ENCODE data around the gene TBX6. TPM values are rescaled to one million over a fixed set of nuclear protein-coding genes. Genes with fewer than 3 reads are reported as not detected.

TBX6 gene
- total and polyA plus RNA-seq, 10 of the 15 experiments (the other 5 are each of a cell fraction or from before 2014, with no cell fraction given) = 0.08 to 0.90 (median 0.31) TPM; not detected in 2

DNA sequence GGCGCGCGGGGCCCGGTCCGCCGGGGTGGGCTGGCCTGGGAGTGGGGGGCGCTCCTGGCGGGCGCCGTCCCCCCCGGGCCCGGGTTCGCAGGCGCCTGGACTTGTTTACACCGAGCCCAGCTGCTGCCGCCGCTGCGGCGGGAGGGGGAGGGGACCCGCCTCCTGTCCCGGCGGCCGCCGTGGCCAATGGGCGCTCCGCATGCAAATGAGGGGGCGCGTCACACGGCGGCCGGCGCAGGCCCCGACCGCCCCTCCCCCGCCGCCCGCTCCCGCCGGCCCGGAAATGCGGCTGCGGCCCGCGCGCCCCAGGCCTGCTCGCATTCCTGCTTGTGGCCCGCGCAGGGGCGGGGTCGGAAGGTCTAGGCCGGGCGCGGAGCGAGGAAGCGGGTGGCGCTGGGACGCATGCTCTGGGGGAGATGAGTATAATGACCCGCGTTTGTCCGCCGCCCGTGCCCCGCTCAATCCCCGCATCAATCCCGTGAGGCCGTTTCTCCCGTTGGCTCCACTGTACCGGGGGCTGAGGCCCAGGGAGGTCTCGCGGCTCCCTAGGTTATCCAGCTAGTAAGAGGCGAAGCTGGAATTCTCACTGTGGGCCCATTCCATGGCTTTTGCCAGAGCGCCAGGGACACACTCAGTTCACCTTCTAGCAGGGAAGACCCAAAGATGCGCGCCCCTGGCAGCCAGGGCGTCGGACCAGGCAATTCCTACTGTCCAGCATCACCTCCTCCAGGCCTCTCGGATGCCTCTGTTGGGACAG lies 4.6 kb upstream of the TBX6 start, which contains the start of gene YPEL3:
Gene YPEL3, minus strand, starts transcription at position 109 of the 757 bp plus-strand sequence. CDS start 731 bp downstream, outside the sequence.
- H3K36me3 ChIP-seq (ENCODE audit: control insufficient read depth in 2 of 2, insufficient read depth in 2 of 2, low read length in 1 of 2) = no peaks in the 10 kb centered on the region; a peak in 1 of 4 replicates
- intact Hi-C loops (cut with micrococcal nuclease; ENCODE audit: unreplicated experiment) (loop anchor here (10.0 kb wide), 1 partner anchor 259 kb away; the partner anchor contains the start of gene CD2BP2), in situ Hi-C loops (cut with MboI) (loop anchor here (25.0 kb wide), 1 partner anchor 1791 kb away; no protein-coding TSS in a partner anchor)
- peak within 1 kb of the TSS; percentile 76 for H2AFZ ChIP-seq (ENCODE audit: control insufficient read depth, low read depth, low read length)
- H3K4me1 ChIP-seq (ENCODE audit: control insufficient read depth, insufficient read depth, low read length) = peaks cover 26% of the 10 kb centered on the region
- POLR2A ChIA-PET = interaction anchor here (1.0 to 5.3 kb wide), 3 partner anchors 20 to 88 kb away, joined by 4 to 59 read pairs (median 5); partner anchors contain the start of genes ALDOA and CORO1A
- peaks cover 15% of the 10 kb centered on the region for H3K9me3 ChIP-seq (replicated peaks; ENCODE audit: control insufficient read depth, insufficient read depth, low read length)
- H3K4me3 ChIP-seq = peak within 1 kb of the TSS; percentile 78
- ATAC-seq (peak; percentile 34), FAIRE-seq (no peak), DNase-seq (ENCODE audit: low read depth, low spot score) (peak; percentile 35)
- BruUV-seq (replicated peaks) = TSS peak; percentile 87
- no peaks in the 10 kb centered on the region for H4K20me1 ChIP-seq (ENCODE audit: control insufficient read depth, insufficient read depth)
- SMC1A ChIA-PET (ENCODE audit: uncharacterized antibody, unreplicated experiment) = no interaction called here
- peak within 1 kb of the TSS; percentile 77 for H3K27ac ChIP-seq (ENCODE audit: control insufficient read depth, insufficient read depth)
- H3K4me2 ChIP-seq (ENCODE audit: control insufficient read depth, insufficient read depth) = peak within 1 kb of the TSS; percentile 68
- CTCF ChIA-PET = interaction anchor here (0.7 to 1.2 kb wide), 3 partner anchors 16 to 41 kb away, joined by 3 read pairs; no protein-coding TSS in a partner anchor
- 17% methylated on average over 62 of the region's 77 CpGs for WGBS (ENCODE audit: insufficient coverage, insufficient replicate concordance, low lambda C conversion rate, missing lambda C conversion rate)
- RAD21 ChIA-PET (ENCODE audit: unreplicated experiment) = no interaction called here
- peak within 1 kb of the TSS; percentile 57 for H3K9ac ChIP-seq (ENCODE audit: control insufficient read depth, insufficient read depth, low read length)
- H3K27me3 ChIP-seq (replicated peaks in 1 of 2; ENCODE audit: control insufficient read depth in 2 of 2, insufficient read depth in 2 of 2, low read length in 1 of 2) = no peaks in the 10 kb centered on the region
- H3K79me2 ChIP-seq (ENCODE audit: control insufficient read depth, insufficient read depth, low read length) = peaks cover 2% of the 10 kb centered on the region; the same call in 1 of the 2 replicates
- TF ChIP-seq YBX1 (IDR thresholded peaks at IDR 0.05) (no peak), MXI1 (IDR thresholded peaks at IDR 0.05; ENCODE audit: low read depth, low read length) (no peak), HDGF (IDR thresholded peaks at IDR 0.05) (peak; percentile 59; the same call in 1 of the 2 replicates), RELA (IDR thresholded peaks at IDR 0.05; ENCODE audit: borderline replicate concordance, partially characterized antibody) (no peak), NR2C2 (IDR thresholded peaks at IDR 0.05; ENCODE audit: borderline replicate concordance, control insufficient read depth, insufficient read length, low read depth) (no peak), TCF3 (IDR thresholded peaks at IDR 0.05; ENCODE audit: borderline replicate concordance, insufficient read depth, low read depth, low read length) (peak; percentile 77), EZH2 (IDR thresholded peaks at IDR 0.05; ENCODE audit: borderline replicate concordance, control insufficient read depth, low read depth, low read length) (no peak), KAT2A (conservative IDR thresholded peaks at IDR 0.05; ENCODE audit: control insufficient read depth, low read depth, low read length) (no peak), SP1 (IDR thresholded peaks at IDR 0.05; ENCODE audit: low read depth, low read length) (peak; percentile 20), MTA3 (IDR thresholded peaks at IDR 0.05; ENCODE audit: borderline replicate concordance, low read length) (no peak), NFYA (IDR thresholded peaks at IDR 0.05; ENCODE audit: borderline replicate concordance, low read depth, low read length) (no peak), SMC3 (IDR thresholded peaks at IDR 0.05; ENCODE audit: borderline replicate concordance, low read length) (no peak), SMAD1 (IDR thresholded peaks at IDR 0.05; ENCODE audit: low read depth, partially characterized antibody) (no peak)
- TF ChIP-seq, protein P1, sequence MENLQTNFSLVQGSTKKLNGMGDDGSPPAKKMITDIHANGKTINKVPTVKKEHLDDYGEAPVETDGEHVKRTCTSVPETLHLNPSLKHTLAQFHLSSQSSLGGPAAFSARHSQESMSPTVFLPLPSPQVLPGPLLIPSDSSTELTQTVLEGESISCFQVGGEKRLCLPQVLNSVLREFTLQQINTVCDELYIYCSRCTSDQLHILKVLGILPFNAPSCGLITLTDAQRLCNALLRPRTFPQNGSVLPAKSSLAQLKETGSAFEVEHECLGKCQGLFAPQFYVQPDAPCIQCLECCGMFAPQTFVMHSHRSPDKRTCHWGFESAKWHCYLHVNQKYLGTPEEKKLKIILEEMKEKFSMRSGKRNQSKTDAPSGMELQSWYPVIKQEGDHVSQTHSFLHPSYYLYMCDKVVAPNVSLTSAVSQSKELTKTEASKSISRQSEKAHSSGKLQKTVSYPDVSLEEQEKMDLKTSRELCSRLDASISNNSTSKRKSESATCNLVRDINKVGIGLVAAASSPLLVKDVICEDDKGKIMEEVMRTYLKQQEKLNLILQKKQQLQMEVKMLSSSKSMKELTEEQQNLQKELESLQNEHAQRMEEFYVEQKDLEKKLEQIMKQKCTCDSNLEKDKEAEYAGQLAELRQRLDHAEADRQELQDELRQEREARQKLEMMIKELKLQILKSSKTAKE (IDR thresholded peaks at IDR 0.05; ENCODE audit: low read depth, poor library complexity, severe bottlenecking) = no peak
- TF ChIP-seq, protein P2, sequence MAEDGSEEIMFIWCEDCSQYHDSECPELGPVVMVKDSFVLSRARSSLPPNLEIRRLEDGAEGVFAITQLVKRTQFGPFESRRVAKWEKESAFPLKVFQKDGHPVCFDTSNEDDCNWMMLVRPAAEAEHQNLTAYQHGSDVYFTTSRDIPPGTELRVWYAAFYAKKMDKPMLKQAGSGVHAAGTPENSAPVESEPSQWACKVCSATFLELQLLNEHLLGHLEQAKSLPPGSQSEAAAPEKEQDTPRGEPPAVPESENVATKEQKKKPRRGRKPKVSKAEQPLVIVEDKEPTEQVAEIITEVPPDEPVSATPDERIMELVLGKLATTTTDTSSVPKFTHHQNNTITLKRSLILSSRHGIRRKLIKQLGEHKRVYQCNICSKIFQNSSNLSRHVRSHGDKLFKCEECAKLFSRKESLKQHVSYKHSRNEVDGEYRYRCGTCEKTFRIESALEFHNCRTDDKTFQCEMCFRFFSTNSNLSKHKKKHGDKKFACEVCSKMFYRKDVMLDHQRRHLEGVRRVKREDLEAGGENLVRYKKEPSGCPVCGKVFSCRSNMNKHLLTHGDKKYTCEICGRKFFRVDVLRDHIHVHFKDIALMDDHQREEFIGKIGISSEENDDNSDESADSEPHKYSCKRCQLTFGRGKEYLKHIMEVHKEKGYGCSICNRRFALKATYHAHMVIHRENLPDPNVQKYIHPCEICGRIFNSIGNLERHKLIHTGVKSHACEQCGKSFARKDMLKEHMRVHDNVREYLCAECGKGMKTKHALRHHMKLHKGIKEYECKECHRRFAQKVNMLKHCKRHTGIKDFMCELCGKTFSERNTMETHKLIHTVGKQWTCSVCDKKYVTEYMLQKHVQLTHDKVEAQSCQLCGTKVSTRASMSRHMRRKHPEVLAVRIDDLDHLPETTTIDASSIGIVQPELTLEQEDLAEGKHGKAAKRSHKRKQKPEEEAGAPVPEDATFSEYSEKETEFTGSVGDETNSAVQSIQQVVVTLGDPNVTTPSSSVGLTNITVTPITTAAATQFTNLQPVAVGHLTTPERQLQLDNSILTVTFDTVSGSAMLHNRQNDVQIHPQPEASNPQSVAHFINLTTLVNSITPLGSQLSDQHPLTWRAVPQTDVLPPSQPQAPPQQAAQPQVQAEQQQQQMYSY (CRISPR knock-in tag; IDR thresholded peaks at IDR 0.05) = no peak
- TF ChIP-seq, protein P3, sequence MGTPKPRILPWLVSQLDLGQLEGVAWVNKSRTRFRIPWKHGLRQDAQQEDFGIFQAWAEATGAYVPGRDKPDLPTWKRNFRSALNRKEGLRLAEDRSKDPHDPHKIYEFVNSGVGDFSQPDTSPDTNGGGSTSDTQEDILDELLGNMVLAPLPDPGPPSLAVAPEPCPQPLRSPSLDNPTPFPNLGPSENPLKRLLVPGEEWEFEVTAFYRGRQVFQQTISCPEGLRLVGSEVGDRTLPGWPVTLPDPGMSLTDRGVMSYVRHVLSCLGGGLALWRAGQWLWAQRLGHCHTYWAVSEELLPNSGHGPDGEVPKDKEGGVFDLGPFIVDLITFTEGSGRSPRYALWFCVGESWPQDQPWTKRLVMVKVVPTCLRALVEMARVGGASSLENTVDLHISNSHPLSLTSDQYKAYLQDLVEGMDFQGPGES (IDR thresholded peaks at IDR 0.05) = no peak

Measured in GM12878 (cell line).